PC-3 (cell line): ENCODE results near the gene FIZ1. TPM values are rescaled to one million over a fixed set of nuclear protein-coding genes. Genes with fewer than 3 reads are reported as not detected.
A peak's percentile ranks its signal among the peaks of the same experiment; 100 is the strongest.

ENCODE experiments used
- ATAC-seq: fragments of 200-7000 bp; cut with Tn5 transposase; 2 replicates; pipeline ENCODE4 v1.9.1; 2020; ENCODE audit warnings: mild to moderate bottlenecking, moderate library complexity
- BruUV-seq: library from RNA; stranded (reverse); fragments of 400-500 nt; replicated peaks from 2 replicates; lab custom pipeline; 2021; lab: Mats Ljungman, UMichigan
- CTCF ChIA-PET: fragments of 300-600 bp; sonication (Branson Sonifier 250); formaldehyde crosslinking; loops from one replicate; lab custom pipeline; 2022; ENCODE audit warnings: antibody characterized with exemption; lab: Charles Lee
- POLR2A ChIA-PET: fragments of 300-600 bp; sonication (Branson Sonifier 250); formaldehyde crosslinking; loops from one replicate; lab custom pipeline; 2022; ENCODE audit warnings: antibody characterized with exemption; ENCODE audit not compliant: unreplicated experiment; lab: Charles Lee
- DNase-seq: peaks from one replicate; pipeline ENCODE4 v3.0.0-alpha.2; 2015
- H2AFZ ChIP-seq: fragments of 300-600 bp; sonication (generic); 2 replicates; pipeline ENCODE4 v1.6.0; 2016; ENCODE audit warnings: antibody characterized with exemption, low read length
- H3F3A ChIP-seq: fragments of 300-600 bp; sonication (generic); one replicate; pipeline ENCODE4 v1.6.0; 2017; ENCODE audit warnings: antibody characterized with exemption, low read length, control low read depth, mild to moderate bottlenecking; ENCODE audit not compliant: unreplicated experiment
- H3K27ac ChIP-seq: fragments of 300-600 bp; sonication (generic); 2 replicates; pipeline ENCODE4 v1.5.1; 2016; ENCODE audit warnings: mild to moderate bottlenecking, low read length
- H3K27me3 ChIP-seq: fragments of 300-600 bp; sonication (generic); 2 replicates; pipeline ENCODE4 v1.6.1; 2016; ENCODE audit warnings: low read length, mixed read lengths
- H3K36me3 ChIP-seq: fragments of 300-600 bp; sonication (generic); 2 replicates; pipeline ENCODE4 v1.6.1; 2016; ENCODE audit warnings: low read depth, mixed run types, low read length, mixed read lengths
- H3K4me1 ChIP-seq: fragments of 300-600 bp; sonication (generic); 2 replicates; pipeline ENCODE4 v1.5.1; 2016; ENCODE audit warnings: low read length; ENCODE audit not compliant: insufficient read depth
- H3K4me2 ChIP-seq: fragments of 300-600 bp; sonication (generic); 2 replicates; pipeline ENCODE4 v1.6.0; 2016; ENCODE audit warnings: low read length
- H3K4me3 ChIP-seq: fragments of 300-600 bp; sonication (generic); 2 replicates; pipeline ENCODE4 v1.5.1; 2016; ENCODE audit warnings: mild to moderate bottlenecking, low read length, mixed read lengths
- H3K79me2 ChIP-seq: fragments of 300-600 bp; sonication (generic); 2 replicates; pipeline ENCODE4 v1.6.1; 2017; ENCODE audit warnings: low read length, mixed read lengths
- H3K9ac ChIP-seq: fragments of 300-600 bp; sonication (generic); 2 replicates; pipeline ENCODE4 v1.6.0; 2016; ENCODE audit warnings: mild to moderate bottlenecking, low read length
- H3K9me2 ChIP-seq: fragments of 300-600 bp; sonication (generic); replicated peaks from 2 replicates; pipeline ENCODE4 v1.6.1; 2016; ENCODE audit warnings: mixed run types, low read length, mixed read lengths
- H3K9me3 ChIP-seq: fragments of 300-600 bp; sonication (generic); 2 replicates; pipeline ENCODE4 v1.6.1; 2016; ENCODE audit warnings: low read length, mixed read lengths
- H4K20me1 ChIP-seq: fragments of 300-600 bp; sonication (generic); 2 replicates; pipeline ENCODE4 v1.6.1; 2016; ENCODE audit warnings: low read length, mixed read lengths
- EZH2 ChIP-seq: fragments of 300-600 bp; sonication (generic); IDR thresholded peaks from one replicate; pipeline ENCODE4 v1.6.1; 2017; ENCODE audit warnings: antibody characterized with exemption, mild to moderate bottlenecking, low read length; ENCODE audit not compliant: unreplicated experiment
- EZH2phosphoT487 ChIP-seq: fragments of 300-600 bp; sonication (generic); IDR thresholded peaks from 2 replicates; pipeline ENCODE4 v1.6.1; 2018; ENCODE audit warnings: mild to moderate bottlenecking, antibody characterized with exemption, low read length, borderline replicate concordance
- intact Hi-C: fragments of 100-400 bp; cut with micrococcal nuclease; formaldehyde crosslinking; loops from 2 replicates; pipeline ENCODE4 v1.9.0; 2023
- total RNA-seq: library from RNA; depleted of rRNA; stranded (reverse); fragments of >200 nt; gene quantifications from 2 replicates; pipeline ENCODE4 v1.2.3, GENCODE V29; 2014
- TF ChIP-seq, protein P1 (sequence below): fragments of 300-600 bp; sonication (generic); conservative IDR thresholded peaks from 2 replicates; pipeline ENCODE4 v1.5.1; 2017; ENCODE audit warnings: antibody characterized with exemption, low read depth, mild to moderate bottlenecking, low read length

The FIZ1 gene
- total RNA-seq, 1 experiment from 2014 or later: 11.7 TPM

DNA sequence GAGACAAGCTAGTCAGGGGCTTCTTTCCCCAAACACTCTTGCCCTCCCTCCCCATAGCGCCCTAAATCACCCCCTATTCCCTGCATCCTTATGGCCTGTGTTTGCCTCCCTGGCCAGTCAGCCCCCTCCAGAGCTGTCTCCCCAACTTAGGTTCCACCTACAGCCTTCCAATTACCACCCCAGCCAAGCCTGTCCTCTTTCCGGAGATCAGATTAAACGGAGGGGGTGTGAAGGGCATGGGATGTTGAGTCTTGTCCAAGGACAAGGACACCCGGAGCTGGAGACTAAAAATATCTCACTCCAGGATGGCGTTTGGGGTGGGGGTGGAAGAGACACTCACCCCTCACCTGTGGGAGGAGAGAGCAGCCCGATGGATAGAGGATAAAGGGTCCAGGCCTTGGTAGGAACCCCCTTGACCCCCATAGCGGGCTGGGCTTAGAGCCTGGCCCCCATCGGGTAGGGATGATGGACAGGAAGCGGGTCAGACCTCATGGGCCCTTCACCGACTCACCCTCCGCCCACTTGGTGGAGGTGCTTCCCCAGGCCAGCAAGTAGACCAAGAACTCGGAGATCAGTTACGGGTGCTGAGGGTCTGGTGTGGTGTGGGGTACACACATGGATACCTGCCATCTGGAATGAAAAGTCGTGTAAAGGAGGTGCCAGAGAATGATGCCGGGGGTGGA lies 12.1 kb upstream of the FIZ1 start:
- TF ChIP-seq EZH2phosphoT487: no peak
- TF ChIP-seq, protein P1, sequence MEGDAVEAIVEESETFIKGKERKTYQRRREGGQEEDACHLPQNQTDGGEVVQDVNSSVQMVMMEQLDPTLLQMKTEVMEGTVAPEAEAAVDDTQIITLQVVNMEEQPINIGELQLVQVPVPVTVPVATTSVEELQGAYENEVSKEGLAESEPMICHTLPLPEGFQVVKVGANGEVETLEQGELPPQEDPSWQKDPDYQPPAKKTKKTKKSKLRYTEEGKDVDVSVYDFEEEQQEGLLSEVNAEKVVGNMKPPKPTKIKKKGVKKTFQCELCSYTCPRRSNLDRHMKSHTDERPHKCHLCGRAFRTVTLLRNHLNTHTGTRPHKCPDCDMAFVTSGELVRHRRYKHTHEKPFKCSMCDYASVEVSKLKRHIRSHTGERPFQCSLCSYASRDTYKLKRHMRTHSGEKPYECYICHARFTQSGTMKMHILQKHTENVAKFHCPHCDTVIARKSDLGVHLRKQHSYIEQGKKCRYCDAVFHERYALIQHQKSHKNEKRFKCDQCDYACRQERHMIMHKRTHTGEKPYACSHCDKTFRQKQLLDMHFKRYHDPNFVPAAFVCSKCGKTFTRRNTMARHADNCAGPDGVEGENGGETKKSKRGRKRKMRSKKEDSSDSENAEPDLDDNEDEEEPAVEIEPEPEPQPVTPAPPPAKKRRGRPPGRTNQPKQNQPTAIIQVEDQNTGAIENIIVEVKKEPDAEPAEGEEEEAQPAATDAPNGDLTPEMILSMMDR: no peak
- TF ChIP-seq EZH2: no peak
- Histone ChIP-seq H3F3A (no peaks in the 10 kb centered on the region), H3K79me2 (peaks cover 24% of the 10 kb centered on the region), H3K4me3 (no peak overlapping the region), H3K27me3 (no peaks in the 10 kb centered on the region), H3K27ac (no peak overlapping the region), H3K9me3 (no peaks in the 10 kb centered on the region), H2AFZ (no peak overlapping the region), H3K9ac (no peak overlapping the region), H3K36me3 (no peaks in the 10 kb centered on the region; the same call in 1 of the 2 replicates), H3K9me2 (no peaks in the 10 kb centered on the region), H3K4me1 (peaks cover 7% of the 10 kb centered on the region; the same call in 1 of the 2 replicates), H3K4me2 (no peak overlapping the region), H4K20me1 (no peaks in the 10 kb centered on the region; the same call in 1 of the 2 replicates)
- DNase-seq (no peak), ATAC-seq (no peak)
- POLR2A ChIA-PET: no interaction called here
- BruUV-seq: no TSS peak
- CTCF ChIA-PET: no interaction called here
- intact Hi-C loops: no loop called here

DNA sequence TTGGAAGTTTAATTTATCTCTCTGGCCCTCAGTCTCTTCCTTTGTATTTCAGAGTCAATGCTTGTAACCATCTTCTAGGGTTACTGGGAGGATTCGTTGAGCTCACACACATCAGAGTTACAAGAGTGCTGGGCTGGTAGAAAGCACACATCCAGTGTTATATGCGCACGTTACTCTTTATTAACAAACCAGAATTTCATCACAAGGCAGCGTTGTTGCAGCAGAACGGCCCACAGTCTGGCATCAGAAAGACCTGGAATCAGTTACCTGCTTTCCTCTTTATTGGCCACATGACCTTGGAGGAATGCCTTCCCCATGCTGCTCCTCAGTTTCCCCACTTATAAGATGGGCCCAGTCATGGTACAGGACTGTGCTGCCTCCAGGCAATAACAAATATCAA lies 10.0 kb upstream of the FIZ1 start:
- intact Hi-C loops: no loop called here
- Histone ChIP-seq H3K4me2 (no peak overlapping the region), H3K36me3 (no peaks in the 10 kb centered on the region), H2AFZ (no peak overlapping the region), H3K4me3 (no peak overlapping the region), H3K27me3 (no peaks in the 10 kb centered on the region), H3K4me1 (peaks cover 15% of the 10 kb centered on the region), H3F3A (peaks cover 6% of the 10 kb centered on the region), H3K9ac (no peak overlapping the region), H4K20me1 (no peaks in the 10 kb centered on the region; the same call in 1 of the 2 replicates), H3K79me2 (peaks cover 31% of the 10 kb centered on the region), H3K9me3 (no peaks in the 10 kb centered on the region), H3K9me2 (no peaks in the 10 kb centered on the region), H3K27ac (no peak overlapping the region)
- ChIA-PET POLR2A (no interaction called here), CTCF (no interaction called here)
- DNase-seq (no peak), ATAC-seq (no peak)
- BruUV-seq: no TSS peak
- TF ChIP-seq EZH2 (no peak), EZH2phosphoT487 (no peak)
- TF ChIP-seq, protein P1: no peak

DNA sequence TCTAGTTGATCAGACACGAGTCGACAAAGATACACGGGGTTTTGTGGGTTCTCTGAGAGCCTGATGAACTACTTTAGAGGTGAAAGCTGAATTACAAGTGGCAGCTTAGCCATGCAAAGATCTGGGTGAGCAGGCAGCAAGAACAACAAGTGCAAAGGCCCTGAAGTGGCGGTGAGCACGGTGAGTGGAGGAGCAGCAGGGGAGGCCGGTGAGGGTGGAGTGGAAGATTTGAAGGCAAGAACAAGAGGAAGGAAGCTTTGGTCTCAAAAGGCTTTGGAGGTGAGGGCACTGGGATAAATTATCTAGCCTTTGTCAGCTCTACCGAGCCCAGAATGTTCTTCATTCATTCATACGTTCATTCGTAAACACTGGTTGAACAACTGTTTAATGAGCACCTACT lies 7.5 kb upstream of the FIZ1 start:
- ChIA-PET CTCF (interaction anchor here (0.5 to 2.8 kb wide), 11 partner anchors 17 to 460 kb away, joined by 3 to 12 read pairs (median 4); partner anchors contain the start of genes ISOC2 and ZNF784), POLR2A (interaction anchor here (0.5 to 0.9 kb wide), 2 partner anchors 24 to 267 kb away, joined by 5 to 15 read pairs; partner anchors contain the start of gene KMT5C)
- Histone ChIP-seq H3K4me3 (peak overlapping the region; percentile 82), H3K36me3 (no peaks in the 10 kb centered on the region), H3K9me2 (no peaks in the 10 kb centered on the region), H2AFZ (peak overlapping the region; percentile 36; the same call in 1 of the 2 replicates), H3F3A (peaks cover 6% of the 10 kb centered on the region), H3K9me3 (no peaks in the 10 kb centered on the region), H4K20me1 (no peaks in the 10 kb centered on the region; the same call in 1 of the 2 replicates), H3K4me1 (peaks cover 16% of the 10 kb centered on the region), H3K4me2 (peak overlapping the region; percentile 87), H3K27ac (no peak overlapping the region), H3K79me2 (peaks cover 30% of the 10 kb centered on the region), H3K9ac (peak overlapping the region; percentile 93), H3K27me3 (no peaks in the 10 kb centered on the region)
- DNase-seq: no peak
- TF ChIP-seq, protein P1: no peak
- no peak for TF ChIP-seq EZH2
- TF ChIP-seq EZH2phosphoT487: no peak
- intact Hi-C loops: loop anchor here (1.0 kb wide), 1 partner anchor 90 kb away; no protein-coding TSS in a partner anchor
- ATAC-seq: no peak
- TSS peak; percentile 34 for BruUV-seq
